NCI-H1694 (cell line): ENCODE results near the gene PNMA6A.
"Not testable (repeated sequence)": the region's sequence is repeated elsewhere in the genome, so short reads cannot be mapped to it uniquely, and the experiment has no call there.

Experiments
- DNase-seq: peaks from one replicate; lab custom pipeline; 2025; lab: John Stamatoyannopoulos, UW

Gene PNMA6A

GRCh38 chrX:153071909-153072583 lies at the start of gene PNMA6A:
TSS of gene PNMA6A (plus strand) at chrX:153072454. CDS start at chrX:153073063, 609 bp downstream.
- not testable (repeated sequence) for DNase-seq

DNA sequence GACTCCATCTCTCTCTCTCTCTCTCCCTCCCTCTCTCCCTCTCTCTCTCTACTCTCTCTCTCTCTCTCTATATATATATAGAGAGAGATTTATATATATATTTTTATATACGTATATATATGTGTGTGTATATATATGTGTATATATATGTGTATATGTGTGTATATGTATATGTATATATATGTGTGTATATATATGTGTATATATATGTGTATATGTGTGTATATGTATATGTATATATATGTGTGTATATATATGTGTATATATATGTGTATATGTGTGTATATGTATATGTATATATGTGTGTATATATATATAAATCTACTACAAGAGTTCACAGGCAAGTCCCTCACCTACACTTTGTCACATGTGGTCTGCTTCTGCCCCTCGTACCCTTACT lies 45.8 kb upstream of the PNMA6A start:
- not testable (repeated sequence) for DNase-seq

GRCh38 chrX:153028487-153028886 lies 43.8 kb upstream of the PNMA6A start:
- DNase-seq = not testable (repeated sequence)

DNA sequence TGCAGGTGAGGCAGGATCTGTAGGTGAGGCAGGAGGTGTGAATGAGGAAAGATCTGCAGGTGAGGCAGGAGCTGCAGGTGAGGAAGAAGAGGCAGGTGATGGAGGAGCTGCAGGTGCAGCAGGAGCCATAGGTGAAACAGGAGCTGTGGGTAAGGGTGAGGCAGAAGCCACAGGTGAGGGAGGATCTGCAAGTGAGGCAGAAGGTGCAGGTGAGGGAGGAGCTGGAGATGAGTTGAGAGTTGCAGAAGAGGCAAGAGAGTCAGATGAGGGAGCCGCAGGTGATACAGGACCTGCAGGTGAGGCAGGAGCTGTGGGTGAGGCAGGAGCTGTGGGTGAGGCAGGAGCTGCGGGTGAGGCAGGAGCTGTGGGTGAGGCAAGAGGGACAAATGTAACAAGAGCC lies 43.1 kb upstream of the PNMA6A start:
- no peak for DNase-seq

DNA sequence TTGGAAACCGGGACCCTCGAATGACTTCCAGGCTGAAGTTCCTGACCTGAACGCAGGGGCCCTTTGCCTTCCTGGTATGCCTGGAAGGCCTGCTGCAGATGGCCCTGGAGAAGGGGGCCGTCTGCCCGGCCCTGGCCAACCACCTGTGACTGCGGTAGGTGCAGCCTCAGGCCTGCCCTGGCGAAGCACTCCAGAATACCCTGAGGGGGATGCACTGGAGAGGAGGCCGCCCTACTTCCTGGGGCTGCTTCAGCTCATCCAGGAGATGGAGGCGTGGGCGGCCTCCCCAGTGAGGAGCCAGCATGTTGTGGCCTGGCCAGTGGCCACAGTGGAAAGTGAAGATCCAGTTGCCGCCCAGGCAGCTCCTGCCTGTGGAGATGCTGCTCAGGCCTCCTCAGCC lies 42.4 kb upstream of the PNMA6A start:
- DNase-seq = no peak

- DNase-seq = no peak
Measured at GRCh38 chrX:153030801-153031200, 41.5 kb upstream of the PNMA6A start.

GRCh38 chrX:153032397-153033118 lies 39.7 kb upstream of the PNMA6A start:
- DNase-seq = no peak

DNA sequence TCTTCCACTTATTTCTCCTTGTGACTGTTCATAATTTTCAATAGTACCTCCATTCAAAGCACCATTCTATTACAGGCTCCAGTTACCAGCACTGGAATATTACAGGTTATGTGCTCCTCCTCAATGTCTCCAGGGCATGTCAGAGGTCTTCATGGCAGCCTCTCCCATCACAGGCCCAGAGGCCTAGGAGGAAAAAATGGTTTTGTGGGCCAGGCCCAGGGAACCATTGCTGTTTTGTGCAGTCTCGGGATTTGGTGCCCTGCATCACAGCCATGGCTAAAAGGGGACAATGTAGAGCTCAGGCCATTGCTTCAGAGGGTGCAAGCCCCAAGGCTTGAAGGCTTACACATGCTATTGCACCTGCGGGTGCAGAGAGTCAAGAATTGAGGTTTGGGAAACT lies 23.2 kb upstream of the PNMA6A start:
- no peak for DNase-seq

DNA sequence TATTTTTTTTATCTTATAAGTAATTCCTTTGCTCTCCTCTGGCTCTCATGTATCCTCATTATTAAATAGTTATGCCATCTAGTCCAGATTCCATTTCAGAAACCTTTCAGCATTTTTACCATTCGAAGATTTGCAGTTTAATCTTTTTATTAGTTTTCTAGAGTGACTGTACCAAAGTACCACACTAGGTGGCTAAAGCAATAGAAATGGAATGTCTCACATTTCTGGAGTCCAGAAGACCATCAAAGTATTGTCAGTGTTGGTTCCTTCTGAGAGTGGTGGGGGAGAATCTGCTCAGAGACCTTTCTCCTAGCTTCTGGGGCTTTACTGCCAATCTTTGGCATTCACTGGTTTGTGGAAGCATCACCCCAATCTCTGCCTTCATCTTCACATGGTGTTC lies 19.7 kb upstream of the PNMA6A start:
- no peak for DNase-seq

DNA sequence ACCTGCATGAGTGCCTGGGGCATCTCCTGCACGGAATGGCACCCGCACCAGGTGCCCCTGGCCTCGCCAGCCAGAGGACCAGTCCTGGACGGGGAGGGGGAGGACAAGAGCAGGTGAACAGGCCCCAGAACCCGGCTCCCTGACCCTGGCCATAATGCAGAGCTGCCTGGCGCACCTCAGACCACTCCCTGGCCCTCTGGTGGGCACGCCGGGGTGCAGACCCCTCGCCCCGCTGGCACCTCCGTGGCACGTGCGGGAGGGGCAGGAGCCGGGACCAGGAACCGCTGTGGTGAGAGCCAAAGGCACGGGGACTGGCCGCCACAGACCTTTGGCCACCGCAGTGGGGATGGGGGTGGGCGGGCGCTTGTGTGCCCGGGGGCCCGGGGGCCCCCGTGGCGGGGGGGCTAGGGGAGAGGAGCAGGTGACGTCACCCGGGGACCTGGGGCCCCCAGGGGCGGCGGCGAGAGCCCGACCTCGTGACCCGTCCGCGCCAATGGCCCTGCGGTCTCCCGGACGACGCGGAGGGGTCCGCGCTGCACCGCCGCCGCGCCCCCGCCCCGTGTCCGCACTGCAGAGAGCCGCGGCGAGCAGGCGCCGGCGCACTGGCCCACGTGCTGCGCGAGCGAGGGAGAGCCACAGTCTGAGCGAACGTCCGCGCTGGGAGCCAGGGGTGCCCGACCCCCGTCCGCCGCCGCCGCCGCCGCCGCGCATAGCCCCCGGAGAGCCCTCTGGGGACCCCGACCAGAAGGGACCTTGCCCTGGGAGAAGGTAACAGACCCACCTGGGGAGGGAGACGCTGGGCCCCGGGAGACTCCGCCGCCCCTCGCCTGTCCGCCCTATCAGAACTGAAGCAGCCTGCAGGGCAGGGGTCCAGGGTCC lies 16.1 kb upstream of the PNMA6A start, which contains the start of gene PNMA3:
TSS of gene PNMA3 (plus strand) at position 600 of the 879 bp plus-strand sequence. CDS start 586 bp downstream, outside the sequence.
- DNase-seq = no peak

GRCh38 chrX:153057281-153057680 lies 15.0 kb upstream of the PNMA6A start:
- DNase-seq = no peak

DNA sequence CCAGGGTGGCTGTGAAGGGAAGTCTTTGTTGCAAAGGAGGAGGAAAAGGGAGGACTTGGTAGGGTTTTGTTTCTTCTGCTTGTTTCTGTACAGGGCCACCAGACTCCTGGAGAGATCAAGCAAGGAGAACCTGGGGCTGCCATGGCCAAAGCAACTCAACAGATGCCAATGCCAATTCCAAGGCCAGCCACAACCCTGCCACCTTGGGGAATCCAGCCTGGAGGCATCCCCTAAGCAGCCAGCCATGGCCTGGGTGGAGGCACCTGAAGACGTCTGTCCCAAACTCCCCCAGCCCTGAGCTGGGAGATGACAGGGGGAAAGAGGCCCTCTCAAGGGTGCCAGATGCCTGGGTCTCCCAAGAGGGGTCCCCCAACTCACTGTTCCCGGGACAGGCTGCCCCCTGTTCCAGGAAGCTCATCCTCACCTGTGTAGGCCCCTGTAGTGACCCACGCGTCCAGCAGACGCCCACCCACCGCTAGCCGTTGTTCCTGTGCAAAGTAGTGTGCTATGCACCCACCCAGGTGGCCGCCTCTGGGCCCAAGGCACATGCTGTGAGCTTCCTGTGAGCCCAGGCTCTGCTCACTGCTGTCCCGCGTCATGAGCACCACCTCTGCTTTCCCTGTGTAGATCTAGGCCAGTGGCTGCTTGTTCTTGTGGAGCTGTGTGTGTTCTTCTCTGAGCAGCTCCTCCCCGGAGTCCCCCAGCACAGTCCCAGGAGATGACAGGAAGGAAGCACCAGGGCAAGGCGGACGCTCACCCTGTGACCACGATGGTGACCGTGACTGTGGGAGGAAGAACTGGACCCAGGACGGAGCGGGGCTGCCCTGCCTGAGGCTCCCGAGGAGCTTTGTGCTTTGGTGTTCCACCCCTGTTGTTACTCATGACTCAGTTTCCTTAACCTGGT lies 12.8 kb upstream of the PNMA6A start:
- no peak for DNase-seq

- no peak for DNase-seq
Measured at GRCh38 chrX:153060095-153060445, 12.2 kb upstream of the PNMA6A start.

GRCh38 chrX:153061732-153062131 lies 10.5 kb upstream of the PNMA6A start:
- DNase-seq = no peak

DNA sequence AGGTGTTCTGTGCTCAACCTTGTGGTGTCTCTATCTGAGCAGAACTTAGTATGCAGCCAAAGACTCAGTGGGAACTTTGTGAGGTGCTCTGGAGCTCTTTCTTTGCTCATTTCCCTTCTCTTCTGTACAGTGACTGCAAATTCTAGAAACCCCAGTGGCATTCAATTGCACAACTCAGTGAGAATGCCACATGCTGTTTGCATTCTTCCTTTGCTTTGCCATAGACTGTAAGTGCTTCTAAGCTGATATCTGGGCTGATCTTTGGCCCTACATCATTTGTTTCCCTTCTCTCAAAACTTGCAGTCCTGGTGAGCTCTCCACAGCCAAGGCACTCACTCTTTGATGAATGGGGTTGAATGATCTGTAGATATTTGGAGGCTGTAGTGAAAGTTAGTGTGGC lies 8.9 kb upstream of the PNMA6A start:
- no peak for DNase-seq

DNA sequence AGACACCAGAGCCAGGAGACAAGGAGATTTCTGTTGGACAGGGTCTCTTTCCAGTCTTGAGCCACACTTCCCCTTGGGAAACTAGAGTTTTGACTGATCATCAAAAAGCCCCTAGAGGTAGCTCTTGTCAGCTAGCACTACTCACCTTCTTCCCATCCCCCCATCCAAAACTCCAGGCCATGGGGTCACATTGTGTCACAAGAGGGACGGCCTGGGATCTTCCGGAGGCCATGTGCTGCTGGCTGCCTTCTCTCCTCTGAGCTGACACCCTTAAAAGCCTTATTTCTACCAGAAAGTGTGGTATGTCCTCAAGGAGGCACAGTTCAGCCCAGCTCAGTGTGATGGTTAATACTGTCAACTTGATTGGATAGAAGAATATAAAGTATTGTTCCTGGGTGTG lies 8.2 kb upstream of the PNMA6A start:
- no peak for DNase-seq

- no peak for DNase-seq
Measured at GRCh38 chrX:153065389-153065788, 6.9 kb upstream of the PNMA6A start.

DNA sequence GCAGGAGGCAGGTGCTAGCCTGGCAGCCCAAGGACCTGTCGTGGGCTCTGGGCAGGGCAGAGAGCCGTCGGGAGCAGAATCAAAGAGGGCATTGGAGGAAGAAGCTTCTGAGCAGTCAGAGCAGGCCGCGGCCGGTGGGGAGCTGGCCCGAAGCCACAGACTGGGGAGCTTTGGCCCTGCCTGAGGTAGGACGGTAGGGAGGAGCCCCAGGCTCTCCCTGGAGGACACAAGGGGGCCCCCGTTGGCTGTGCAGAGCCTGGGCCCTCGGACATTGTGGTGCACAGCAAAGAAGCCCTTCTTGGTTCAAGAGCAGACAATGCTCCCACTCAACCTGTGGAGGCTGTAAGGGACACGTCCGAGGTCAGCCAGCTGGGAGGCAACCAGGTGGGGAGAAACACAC lies 5.9 kb upstream of the PNMA6A start:
- not testable (repeated sequence) for DNase-seq

DNA sequence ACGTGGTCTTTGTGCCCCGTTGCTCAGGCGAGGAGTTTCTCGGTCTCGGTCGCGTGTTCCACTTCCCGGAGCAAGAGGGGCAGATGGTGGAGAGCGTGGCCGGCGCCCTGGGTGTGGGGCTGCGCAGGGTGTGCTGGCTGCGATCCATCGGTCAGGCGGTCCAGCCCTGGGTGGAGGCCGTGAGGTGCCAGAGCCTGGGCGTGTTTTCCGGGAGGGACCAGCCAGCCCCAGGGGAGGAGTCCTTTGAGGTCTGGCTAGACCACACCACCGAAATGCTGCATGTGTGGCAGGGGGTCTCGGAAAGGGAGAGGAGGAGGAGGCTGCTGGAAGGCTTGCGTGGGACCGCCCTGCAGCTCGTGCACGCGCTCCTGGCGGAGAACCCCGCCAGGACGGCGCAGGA lies 1.1 kb downstream of the PNMA6A start:
- DNase-seq = not testable (repeated sequence)

DNA sequence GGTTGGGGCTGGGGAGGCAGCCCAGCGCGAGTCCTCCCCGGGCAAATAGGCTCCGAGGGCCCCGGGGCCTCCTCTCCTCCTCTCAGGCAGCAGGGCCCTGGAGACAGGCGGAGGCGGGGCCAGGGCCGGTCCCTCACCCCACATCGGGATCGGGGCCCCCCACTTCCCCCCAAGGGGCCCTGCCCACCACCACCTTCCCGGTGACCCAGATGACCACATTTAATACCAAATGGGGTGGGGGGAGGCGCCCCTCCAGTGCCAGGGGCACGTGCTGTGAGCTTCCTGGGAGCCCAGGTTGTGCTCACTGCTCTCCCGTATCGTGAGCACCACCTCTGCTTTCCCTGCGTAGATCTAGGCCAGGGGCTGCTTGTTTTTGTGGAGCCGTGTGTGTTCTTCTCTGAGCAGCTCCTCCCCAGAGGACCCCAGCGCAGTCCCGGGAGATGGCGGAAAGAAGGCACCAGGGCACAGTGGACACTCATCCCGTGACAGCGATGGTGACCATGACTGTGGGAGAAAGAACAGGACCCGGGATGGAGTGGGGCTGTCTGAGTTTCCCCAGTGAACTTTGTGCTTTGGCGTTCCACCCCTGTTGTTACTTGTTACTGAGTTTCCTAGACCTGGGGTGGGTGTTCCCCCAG lies 2.1 kb downstream of the PNMA6A start:
- no peak for DNase-seq

- DNase-seq = no peak
Measured at GRCh38 chrX:153074935-153075334, 2.7 kb downstream of the PNMA6A start.
